A549 (cell line): ENCODE data around the gene ENTHD1.

Experiments
- JUNB ChIP-seq: fragments of >200 bp; sonication (Bioruptor Twin); formaldehyde crosslinking; IDR thresholded peaks from 2 replicates; pipeline ENCODE4 v1.6.1; 2016
- RAD21 ChIP-seq, 2 experiments: fragments of >200 bp in 1 of 2; sonication (Bioruptor Twin) in 1 of 2; formaldehyde crosslinking in 1 of 2; IDR thresholded peaks in 1 of 2; conservative IDR thresholded peaks in 1 of 2; 2 replicates in 1 of 2; 3 replicates in 1 of 2; pipeline ENCODE4 v1.6.1; 2012 to 2018; ENCODE audit warnings: inconsistent platforms in 1 of 2
- TF ChIP-seq, protein P1 (sequence below): fragments of >200 bp; sonication (Bioruptor Twin); formaldehyde crosslinking; IDR thresholded peaks from 3 replicates; pipeline ENCODE4 v1.5.1; 2016
- TF ChIP-seq, protein P2 (sequence below): fragments of 200-600 bp; sonication (generic); IDR thresholded peaks from 2 replicates; pipeline ENCODE4 v1.6.1; 2016; ENCODE audit warnings: antibody characterized with exemption, mild to moderate bottlenecking, moderate library complexity

DNA sequence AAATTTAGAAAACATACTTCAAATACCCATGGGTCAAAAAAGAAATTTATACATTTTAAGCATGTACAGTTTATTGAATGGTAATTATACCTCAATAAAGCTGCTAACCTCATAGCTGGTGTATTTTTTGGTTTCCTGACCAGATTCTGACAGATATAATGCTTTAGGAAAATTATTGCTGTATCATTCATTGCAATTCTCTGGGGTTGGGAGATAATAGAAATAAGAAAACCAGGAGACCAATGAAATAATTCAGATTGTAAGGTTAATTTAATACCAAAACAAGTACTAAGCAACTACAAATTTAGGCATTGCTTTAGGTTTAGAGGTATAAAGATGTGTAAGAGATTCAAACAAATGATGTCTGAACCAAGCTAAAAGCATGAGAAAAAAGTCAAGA lies 120.1 kb downstream of the ENTHD1 start:
- TF ChIP-seq, protein P1, sequence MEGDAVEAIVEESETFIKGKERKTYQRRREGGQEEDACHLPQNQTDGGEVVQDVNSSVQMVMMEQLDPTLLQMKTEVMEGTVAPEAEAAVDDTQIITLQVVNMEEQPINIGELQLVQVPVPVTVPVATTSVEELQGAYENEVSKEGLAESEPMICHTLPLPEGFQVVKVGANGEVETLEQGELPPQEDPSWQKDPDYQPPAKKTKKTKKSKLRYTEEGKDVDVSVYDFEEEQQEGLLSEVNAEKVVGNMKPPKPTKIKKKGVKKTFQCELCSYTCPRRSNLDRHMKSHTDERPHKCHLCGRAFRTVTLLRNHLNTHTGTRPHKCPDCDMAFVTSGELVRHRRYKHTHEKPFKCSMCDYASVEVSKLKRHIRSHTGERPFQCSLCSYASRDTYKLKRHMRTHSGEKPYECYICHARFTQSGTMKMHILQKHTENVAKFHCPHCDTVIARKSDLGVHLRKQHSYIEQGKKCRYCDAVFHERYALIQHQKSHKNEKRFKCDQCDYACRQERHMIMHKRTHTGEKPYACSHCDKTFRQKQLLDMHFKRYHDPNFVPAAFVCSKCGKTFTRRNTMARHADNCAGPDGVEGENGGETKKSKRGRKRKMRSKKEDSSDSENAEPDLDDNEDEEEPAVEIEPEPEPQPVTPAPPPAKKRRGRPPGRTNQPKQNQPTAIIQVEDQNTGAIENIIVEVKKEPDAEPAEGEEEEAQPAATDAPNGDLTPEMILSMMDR: no peak
- TF ChIP-seq, protein P2, sequence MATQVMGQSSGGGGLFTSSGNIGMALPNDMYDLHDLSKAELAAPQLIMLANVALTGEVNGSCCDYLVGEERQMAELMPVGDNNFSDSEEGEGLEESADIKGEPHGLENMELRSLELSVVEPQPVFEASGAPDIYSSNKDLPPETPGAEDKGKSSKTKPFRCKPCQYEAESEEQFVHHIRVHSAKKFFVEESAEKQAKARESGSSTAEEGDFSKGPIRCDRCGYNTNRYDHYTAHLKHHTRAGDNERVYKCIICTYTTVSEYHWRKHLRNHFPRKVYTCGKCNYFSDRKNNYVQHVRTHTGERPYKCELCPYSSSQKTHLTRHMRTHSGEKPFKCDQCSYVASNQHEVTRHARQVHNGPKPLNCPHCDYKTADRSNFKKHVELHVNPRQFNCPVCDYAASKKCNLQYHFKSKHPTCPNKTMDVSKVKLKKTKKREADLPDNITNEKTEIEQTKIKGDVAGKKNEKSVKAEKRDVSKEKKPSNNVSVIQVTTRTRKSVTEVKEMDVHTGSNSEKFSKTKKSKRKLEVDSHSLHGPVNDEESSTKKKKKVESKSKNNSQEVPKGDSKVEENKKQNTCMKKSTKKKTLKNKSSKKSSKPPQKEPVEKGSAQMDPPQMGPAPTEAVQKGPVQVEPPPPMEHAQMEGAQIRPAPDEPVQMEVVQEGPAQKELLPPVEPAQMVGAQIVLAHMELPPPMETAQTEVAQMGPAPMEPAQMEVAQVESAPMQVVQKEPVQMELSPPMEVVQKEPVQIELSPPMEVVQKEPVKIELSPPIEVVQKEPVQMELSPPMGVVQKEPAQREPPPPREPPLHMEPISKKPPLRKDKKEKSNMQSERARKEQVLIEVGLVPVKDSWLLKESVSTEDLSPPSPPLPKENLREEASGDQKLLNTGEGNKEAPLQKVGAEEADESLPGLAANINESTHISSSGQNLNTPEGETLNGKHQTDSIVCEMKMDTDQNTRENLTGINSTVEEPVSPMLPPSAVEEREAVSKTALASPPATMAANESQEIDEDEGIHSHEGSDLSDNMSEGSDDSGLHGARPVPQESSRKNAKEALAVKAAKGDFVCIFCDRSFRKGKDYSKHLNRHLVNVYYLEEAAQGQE: no peak
- TF ChIP-seq RAD21 (conservative IDR thresholded peaks at IDR 0.05 in 1 of 2, IDR thresholded peaks at IDR 0.05 in 1 of 2) (no peak), JUNB (no peak)
